Measurements from ENCODE around the gene WDR4.

DNA sequence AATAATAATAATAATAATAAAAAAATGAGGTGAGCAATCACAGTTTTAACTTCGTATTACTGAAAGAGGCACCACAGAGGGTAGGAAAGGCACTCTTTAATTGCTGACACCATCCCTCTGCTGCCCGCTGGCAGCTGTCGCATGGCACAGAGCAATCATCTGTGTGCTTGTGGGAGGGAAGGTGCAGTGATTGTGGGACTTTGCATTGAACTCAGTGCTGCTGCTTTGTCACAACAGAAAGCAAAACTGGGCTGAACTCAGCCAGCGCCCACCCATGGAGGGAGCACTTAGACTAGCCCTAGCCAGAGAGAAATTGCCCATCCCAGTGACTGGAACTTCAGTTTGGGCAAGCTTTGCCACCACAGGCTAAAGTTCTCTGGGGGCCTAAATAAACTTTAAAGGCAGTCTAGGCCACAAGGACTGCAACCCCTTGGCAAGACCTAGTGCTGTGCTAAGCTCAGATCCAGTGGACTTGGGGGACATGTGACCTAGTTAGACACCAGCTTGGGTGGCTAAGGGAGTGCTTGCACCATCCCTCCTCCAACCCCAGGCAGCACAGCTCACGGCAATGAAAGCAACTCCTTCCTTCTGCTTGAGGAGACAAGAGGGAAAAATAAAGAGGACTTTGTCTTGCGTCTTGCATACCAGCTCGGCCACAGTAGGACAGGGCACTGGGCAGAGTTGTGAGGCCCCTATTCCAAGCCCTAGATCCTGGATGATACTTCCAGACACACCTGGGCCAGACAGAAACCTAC lies 59.3 kb downstream of the WDR4 start:
- no peak for TF ChIP-seq POLR2A (IDR thresholded peaks at IDR 0.05)
- no peak for TF ChIP-seq CTCF (IDR thresholded peaks at IDR 0.05)
